Activated CD4-positive, alpha-beta memory T cell treated with anti-CD3 and anti-CD28 coated beads for 36 hours (primary cell): ENCODE results near the gene SPACA6. TPM values are rescaled to one million over a fixed set of nuclear protein-coding genes. Genes with fewer than 3 reads are reported as not detected.
"Not testable (repeated sequence)": the region's sequence is repeated elsewhere in the genome, so short reads cannot be mapped to it uniquely, and the experiment has no call there.

Source experiments
- CTCF ChIA-PET: fragments of 350-600 bp; sonication (Branson Sonifier 250); formaldehyde crosslinking; loops from one replicate; lab custom pipeline; 2021; ENCODE audit warnings: antibody characterized with exemption, inconsistent platforms; lab: Charles Lee
- POLR2A ChIA-PET: fragments of 350-600 bp; sonication (Branson Sonifier 250); formaldehyde crosslinking; loops from one replicate; lab custom pipeline; 2021; ENCODE audit warnings: antibody characterized with exemption; lab: Charles Lee
- DNase-seq: peaks from one replicate; pipeline ENCODE4 v3.0.0-alpha.2; 2020
- H3K27ac Mint-ChIP-seq: one replicate; pipeline ENCODE4 v1.8.0; 2021; ENCODE audit warnings: mixed read lengths
- H3K27me3 Mint-ChIP-seq: one replicate; pipeline ENCODE4 v1.8.0; 2021; ENCODE audit warnings: mixed read lengths
- H3K36me3 Mint-ChIP-seq: one replicate; pipeline ENCODE4 v1.8.0; 2021; ENCODE audit warnings: mixed read lengths
- H3K4me1 Mint-ChIP-seq: one replicate; pipeline ENCODE4 v1.8.0; 2021; ENCODE audit warnings: low read depth, mixed read lengths
- H3K4me3 Mint-ChIP-seq: one replicate; pipeline ENCODE4 v1.8.0; 2021; ENCODE audit warnings: mild to moderate bottlenecking, mixed read lengths
- H3K9me3 Mint-ChIP-seq: one replicate; pipeline ENCODE4 v1.8.0; 2021; ENCODE audit warnings: mixed read lengths
- intact Hi-C: fragments of 100-400 bp; cut with micrococcal nuclease; formaldehyde crosslinking; loops from one replicate; pipeline ENCODE4 v1.15.1; 2023
- total RNA-seq, 2 experiments: library from RNA; stranded (reverse); gene quantifications; one replicate each; pipeline ENCODE4 v1.2.3, GENCODE V29; 2021

Gene SPACA6, protein sequence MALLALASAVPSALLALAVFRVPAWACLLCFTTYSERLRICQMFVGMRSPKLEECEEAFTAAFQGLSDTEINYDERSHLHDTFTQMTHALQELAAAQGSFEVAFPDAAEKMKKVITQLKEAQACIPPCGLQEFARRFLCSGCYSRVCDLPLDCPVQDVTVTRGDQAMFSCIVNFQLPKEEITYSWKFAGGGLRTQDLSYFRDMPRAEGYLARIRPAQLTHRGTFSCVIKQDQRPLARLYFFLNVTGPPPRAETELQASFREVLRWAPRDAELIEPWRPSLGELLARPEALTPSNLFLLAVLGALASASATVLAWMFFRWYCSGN
- 10 to 100 TPM in 1 of 2 experiments, 1 to 10 TPM in 1; 10.0 to 14.2 TPM for total RNA-seq

DNA sequence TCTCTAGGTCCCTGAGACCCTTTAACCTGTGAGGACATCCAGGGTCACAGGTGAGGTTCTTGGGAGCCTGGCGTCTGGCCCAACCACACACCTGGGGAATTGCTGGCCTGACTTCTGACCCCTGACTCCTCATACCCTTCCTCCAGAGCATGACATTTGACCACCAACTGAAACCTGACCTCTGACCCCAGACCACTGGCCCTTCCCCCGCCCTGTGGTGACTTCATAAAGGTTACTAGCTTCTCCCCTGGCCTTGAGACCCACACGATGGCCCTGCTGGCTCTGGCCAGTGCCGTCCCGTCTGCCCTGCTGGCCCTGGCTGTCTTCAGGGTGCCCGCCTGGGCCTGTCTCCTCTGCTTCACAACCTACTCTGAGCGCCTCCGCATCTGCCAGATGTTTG, at the start of gene SPACA6:
SPACA6 (plus strand) TSS at position 71 of the 400 bp plus-strand sequence; CDS start at position 268, 197 bp downstream.
- Mint-ChIP-seq H3K4me1 (peaks cover 11% of the 10 kb centered on the region), H3K36me3 (no peaks in the 10 kb centered on the region), H3K27ac (no peak within 1 kb of the TSS), H3K9me3 (no peaks in the 10 kb centered on the region), H3K4me3 (no peak within 1 kb of the TSS), H3K27me3 (no peaks in the 10 kb centered on the region)
- intact Hi-C loops, result no loop called here
- ChIA-PET CTCF (no interaction called here), POLR2A (no interaction called here)
- no peak for DNase-seq

DNA sequence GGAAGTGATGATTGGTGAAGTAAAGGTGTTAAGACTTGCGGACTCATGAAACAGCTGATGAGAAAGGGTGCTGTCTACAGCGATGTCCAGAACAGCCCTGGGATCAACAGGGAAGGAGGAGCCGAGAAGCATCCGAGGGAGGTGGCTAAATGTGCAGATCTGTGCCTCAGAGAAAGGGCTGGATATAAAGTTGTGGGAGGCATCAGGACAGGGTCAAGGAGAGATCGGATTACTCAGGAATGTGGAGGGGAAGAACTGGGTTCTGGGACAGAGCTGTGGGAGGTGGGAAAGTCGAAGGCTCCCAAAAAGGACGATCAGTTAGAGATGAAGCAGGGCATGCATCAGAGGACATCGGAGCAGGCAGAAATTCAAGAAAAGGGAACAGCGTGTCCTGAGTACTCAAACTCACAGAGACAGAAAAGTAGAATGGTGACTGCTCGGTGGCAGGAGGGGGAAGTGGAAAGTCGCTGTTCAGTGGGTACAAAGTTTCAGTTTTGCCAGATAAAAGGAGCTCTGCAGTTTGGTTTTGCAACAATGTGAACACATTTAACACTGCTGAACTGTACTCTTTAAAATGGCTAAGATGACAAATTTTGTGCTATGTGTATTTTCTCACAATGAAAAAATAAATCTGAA, 48.4 kb upstream of the SPACA6 start:
- Mint-ChIP-seq H3K27me3 (peaks cover 29% of the 10 kb centered on the region), H3K9me3 (no peaks in the 10 kb centered on the region), H3K4me3 (no peak overlapping the region), H3K36me3 (no peaks in the 10 kb centered on the region), H3K4me1 (no peaks in the 10 kb centered on the region), H3K27ac (no peak overlapping the region)
- DNase-seq, result no peak
- CTCF ChIA-PET, result interaction anchor here (0.8 to 3.0 kb wide), 4 partner anchors 10 to 223 kb away, joined by 3 to 15 read pairs (median 3); no protein-coding TSS in a partner anchor
- intact Hi-C loops, result no loop called here
- POLR2A ChIA-PET, result no interaction called here

DNA sequence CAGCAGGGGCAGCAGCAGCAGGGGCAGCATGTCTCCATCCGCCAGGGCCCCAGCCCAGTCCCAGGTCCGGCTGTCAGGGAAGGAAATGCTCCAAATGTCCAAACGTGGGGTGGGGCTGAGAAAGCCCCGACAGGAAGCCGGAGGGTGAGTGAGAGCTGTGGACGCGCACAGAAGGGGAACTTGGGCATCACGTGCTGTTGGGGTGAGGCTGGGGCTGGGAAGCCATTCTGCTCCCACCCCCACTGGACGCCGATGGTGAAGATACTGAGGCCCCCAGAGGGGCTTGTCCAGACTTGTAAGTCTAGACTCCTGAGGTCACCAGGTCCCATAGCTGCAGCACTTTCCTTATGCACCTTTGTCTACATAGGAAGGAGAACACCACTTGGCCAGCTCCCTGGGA, 46.4 kb upstream of the SPACA6 start, which contains the start of gene SIGLEC14:
SIGLEC14 (minus strand) TSS at position 96 of the 400 bp plus-strand sequence; CDS start at position 30, 66 bp downstream.
- H3K9me3 Mint-ChIP-seq, H3K4me3 Mint-ChIP-seq, POLR2A ChIA-PET, H3K4me1 Mint-ChIP-seq, intact Hi-C loops, H3K27ac Mint-ChIP-seq, H3K36me3 Mint-ChIP-seq, DNase-seq: not testable (repeated sequence)
- CTCF ChIA-PET, result interaction anchor here (1.2 kb wide), 1 partner anchor 225 kb away, joined by 3 read pairs; no protein-coding TSS in a partner anchor
- peaks cover 22% of the 10 kb centered on the region for H3K27me3 Mint-ChIP-seq

DNA sequence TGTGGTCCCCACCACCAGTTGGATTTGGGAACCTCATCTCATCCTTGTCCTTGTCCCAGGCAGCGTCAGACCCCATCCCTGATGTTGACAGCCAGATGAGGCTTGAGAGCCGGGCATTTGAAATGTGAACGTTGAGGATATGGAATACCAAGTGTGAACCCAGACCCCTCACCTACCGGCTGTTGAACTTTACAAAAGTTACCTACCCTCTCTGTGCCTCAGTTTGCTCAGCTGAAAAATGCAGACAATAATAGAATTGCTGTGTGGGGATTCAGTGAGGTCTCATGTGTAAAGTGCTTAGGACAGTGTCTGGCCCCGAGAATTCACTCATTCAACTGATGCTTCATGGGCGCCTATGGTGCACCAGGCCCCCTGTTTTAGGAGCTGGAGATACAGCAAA, 45.8 kb upstream of the SPACA6 start:
- Mint-ChIP-seq H3K27me3 (peaks cover 19% of the 10 kb centered on the region), H3K4me3 (no peak overlapping the region), H3K27ac (no peak overlapping the region), H3K9me3 (no peaks in the 10 kb centered on the region), H3K4me1 (no peaks in the 10 kb centered on the region), H3K36me3 (no peaks in the 10 kb centered on the region)
- CTCF ChIA-PET, result interaction anchor here (1.2 kb wide), 1 partner anchor 225 kb away, joined by 3 read pairs; no protein-coding TSS in a partner anchor
- DNase-seq, result no peak
- intact Hi-C loops, result no loop called here
- POLR2A ChIA-PET, result no interaction called here

DNA sequence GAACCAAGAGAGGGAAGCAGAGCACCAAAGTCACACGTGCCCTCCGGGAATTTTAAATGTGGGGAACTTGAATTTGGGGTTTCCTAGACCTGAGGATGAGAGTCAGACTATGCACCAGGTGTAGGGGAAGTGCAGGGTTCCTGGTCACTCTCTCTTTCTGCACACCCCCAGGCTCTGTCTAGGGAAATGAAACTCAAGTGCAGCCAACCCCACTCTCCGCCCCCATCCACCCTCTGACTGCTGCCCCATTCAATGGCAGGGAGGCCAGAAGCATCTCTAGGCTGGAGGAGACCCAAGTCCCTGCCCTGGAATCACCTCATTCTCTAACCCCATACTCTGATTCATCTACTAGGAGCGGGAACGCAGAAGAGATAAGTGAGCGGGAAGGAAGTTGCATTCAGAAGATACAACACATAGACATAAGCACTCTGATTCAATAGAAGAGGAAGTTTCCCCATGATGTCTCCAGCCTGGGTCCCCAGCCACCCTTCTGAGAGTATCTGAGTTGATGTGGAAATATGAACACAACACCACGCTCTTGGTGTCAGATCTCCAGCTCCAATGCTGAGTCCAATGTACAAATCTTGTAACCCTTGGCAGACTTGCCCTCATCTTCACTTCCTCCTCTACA, 41.8 kb upstream of the SPACA6 start:
- H3K27me3 Mint-ChIP-seq, result peaks cover 15% of the 10 kb centered on the region
- no peak overlapping the region for H3K4me3 Mint-ChIP-seq
- H3K36me3 Mint-ChIP-seq, result no peaks in the 10 kb centered on the region
- POLR2A ChIA-PET, result no interaction called here
- no peak for DNase-seq
- H3K27ac Mint-ChIP-seq, result no peak overlapping the region
- CTCF ChIA-PET, result interaction anchor here (1.1 to 2.0 kb wide), 2 partner anchors 10 to 230 kb away, joined by 4 to 7 read pairs; no protein-coding TSS in a partner anchor
- no peaks in the 10 kb centered on the region for H3K4me1 Mint-ChIP-seq
- no peaks in the 10 kb centered on the region for H3K9me3 Mint-ChIP-seq
- intact Hi-C loops, result loop anchor here (10.0 kb wide), 2 partner anchors 77 to 137 kb away; partner anchors contain the start of gene ZNF175

DNA sequence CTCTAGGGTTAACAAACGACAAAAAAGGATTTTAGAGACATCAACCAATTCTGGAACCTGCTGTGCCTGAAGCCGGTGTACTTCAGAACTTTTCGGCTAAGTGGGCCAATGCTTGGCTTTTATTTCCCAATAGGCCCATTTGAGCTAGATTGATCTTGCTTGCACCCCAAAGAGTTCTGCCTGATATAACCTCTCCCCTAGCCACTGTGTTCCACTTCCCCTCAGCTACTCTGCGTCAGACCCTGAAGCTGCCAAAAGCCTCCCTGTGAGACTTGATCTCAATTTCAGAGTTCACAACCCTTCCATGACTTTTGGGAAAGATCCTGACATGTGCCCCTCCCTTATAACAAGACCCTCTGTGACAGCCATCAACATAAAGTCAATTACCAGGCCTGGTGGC, 40.9 kb upstream of the SPACA6 start:
- Mint-ChIP-seq H3K36me3 (no peaks in the 10 kb centered on the region), H3K4me1 (peaks cover 5% of the 10 kb centered on the region), H3K9me3 (no peaks in the 10 kb centered on the region), H3K27ac (no peak overlapping the region), H3K27me3 (peaks cover 14% of the 10 kb centered on the region), H3K4me3 (no peak overlapping the region)
- intact Hi-C loops, result loop anchor here (10.0 kb wide), 2 partner anchors 77 to 137 kb away; partner anchors contain the start of gene ZNF175
- DNase-seq, result no peak
- CTCF ChIA-PET, result interaction anchor here (1.0 to 2.0 kb wide), 4 partner anchors 9 to 1773 kb away, joined by 3 to 7 read pairs (median 4); no protein-coding TSS in a partner anchor
- POLR2A ChIA-PET, result no interaction called here

DNA sequence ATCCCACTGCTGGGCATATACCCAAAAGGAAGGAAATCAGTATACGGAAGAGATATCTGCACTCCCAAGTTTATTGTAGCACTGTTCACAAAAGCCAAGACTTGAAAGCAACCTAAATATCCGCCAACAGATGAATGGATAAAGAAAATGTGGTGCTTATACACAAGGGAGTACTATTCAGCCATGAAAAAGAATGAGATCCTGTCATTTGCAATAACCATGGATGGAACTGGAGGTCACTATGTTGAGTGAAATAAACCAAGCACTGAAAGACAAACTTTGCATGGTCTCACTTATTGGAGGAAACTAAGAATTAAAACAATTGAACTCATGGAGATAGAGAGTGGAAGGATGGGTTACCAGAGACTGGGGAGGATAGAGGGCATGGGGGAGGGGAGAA, 40.0 kb upstream of the SPACA6 start:
- Mint-ChIP-seq H3K4me3 (no peak overlapping the region), H3K27ac (no peak overlapping the region), H3K4me1 (peaks cover 5% of the 10 kb centered on the region), H3K9me3 (no peaks in the 10 kb centered on the region), H3K36me3 (no peaks in the 10 kb centered on the region), H3K27me3 (peaks cover 14% of the 10 kb centered on the region)
- POLR2A ChIA-PET, result no interaction called here
- CTCF ChIA-PET, result interaction anchor here (0.9 to 2.0 kb wide), 2 partner anchors 8 to 138 kb away, joined by 4 to 7 read pairs; no protein-coding TSS in a partner anchor
- no peak for DNase-seq
- intact Hi-C loops, result loop anchor here (10.0 kb wide), 2 partner anchors 78 to 138 kb away; partner anchors contain the start of gene ZNF175

DNA sequence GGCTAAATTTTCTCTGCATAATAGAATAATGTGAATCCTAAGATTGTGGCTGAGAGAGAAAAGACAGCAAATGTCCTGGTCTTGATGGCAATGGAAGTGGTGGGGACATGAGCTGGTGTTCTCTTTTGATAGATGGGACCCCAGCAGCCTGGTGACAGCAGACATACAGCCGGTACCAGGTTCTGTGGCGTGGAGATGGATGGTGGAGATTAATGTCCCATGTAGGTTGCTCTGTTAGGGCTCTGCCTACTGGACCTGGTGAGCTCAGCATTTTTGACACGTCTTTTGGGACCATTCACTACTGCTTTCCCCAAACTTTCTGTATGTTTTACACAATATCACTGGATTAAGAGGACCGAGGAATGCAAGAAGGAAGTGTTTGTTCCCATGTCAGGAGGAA, 38.3 kb upstream of the SPACA6 start:
- DNase-seq, result no peak
- H3K27ac Mint-ChIP-seq, result no peak overlapping the region
- POLR2A ChIA-PET, result no interaction called here
- H3K4me3 Mint-ChIP-seq, result no peak overlapping the region
- intact Hi-C loops, result loop anchor here (5.0 to 10.0 kb wide), 3 partner anchors 80 to 232 kb away; partner anchors contain the start of gene ZNF175
- peaks cover 5% of the 10 kb centered on the region for H3K4me1 Mint-ChIP-seq
- peaks cover 14% of the 10 kb centered on the region for H3K27me3 Mint-ChIP-seq
- CTCF ChIA-PET, result interaction anchor here (0.7 to 1.9 kb wide), 8 partner anchors 10 to 236 kb away, joined by 3 to 6 read pairs (median 3); no protein-coding TSS in a partner anchor
- H3K9me3 Mint-ChIP-seq, result no peaks in the 10 kb centered on the region
- no peaks in the 10 kb centered on the region for H3K36me3 Mint-ChIP-seq

DNA sequence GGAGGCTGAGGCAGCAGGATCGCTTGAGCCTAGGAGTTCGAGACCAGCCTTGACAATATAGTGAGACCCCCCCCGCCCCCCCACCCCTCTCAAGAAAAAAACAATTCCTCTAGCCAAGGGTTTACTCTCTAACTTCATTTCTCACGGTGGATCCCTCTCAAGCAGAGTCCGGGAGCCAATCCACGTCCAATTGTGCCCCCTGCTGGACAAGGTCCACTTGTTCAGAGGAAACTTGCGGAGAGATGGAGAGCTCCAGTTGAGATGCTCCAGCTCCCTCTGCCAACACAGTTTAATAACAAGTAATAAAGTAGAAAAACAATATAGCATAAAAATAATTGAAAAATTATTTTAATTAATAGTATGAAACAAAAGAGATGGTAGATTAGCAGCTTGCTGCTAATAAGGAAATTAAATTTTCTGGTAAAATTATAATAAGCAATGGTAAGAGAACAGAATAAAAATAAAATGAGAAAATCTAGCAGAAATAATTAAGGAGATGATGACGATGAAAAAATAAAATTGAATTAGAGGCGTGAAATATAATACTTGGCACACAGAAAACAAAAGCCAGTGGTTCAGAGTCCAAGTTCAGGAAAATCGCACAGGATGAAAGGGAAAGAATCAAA, 32.0 kb upstream of the SPACA6 start:
- H3K4me3 Mint-ChIP-seq, result no peak overlapping the region
- DNase-seq, result peak; percentile 80
- peaks cover 3% of the 10 kb centered on the region for H3K9me3 Mint-ChIP-seq
- intact Hi-C loops, result loop anchor here (10.0 kb wide), 1 partner anchor 114 kb away; no protein-coding TSS in a partner anchor
- CTCF ChIA-PET, result interaction anchor here (0.5 to 6.0 kb wide), 32 partner anchors 9 to 1096 kb away, joined by 3 to 69 read pairs (median 4); partner anchors contain the start of genes NKG7 and SIGLEC10
- no peak overlapping the region for H3K27ac Mint-ChIP-seq
- peaks cover 15% of the 10 kb centered on the region for H3K27me3 Mint-ChIP-seq
- peaks cover 5% of the 10 kb centered on the region for H3K4me1 Mint-ChIP-seq
- POLR2A ChIA-PET, result no interaction called here
- no peaks in the 10 kb centered on the region for H3K36me3 Mint-ChIP-seq

DNA sequence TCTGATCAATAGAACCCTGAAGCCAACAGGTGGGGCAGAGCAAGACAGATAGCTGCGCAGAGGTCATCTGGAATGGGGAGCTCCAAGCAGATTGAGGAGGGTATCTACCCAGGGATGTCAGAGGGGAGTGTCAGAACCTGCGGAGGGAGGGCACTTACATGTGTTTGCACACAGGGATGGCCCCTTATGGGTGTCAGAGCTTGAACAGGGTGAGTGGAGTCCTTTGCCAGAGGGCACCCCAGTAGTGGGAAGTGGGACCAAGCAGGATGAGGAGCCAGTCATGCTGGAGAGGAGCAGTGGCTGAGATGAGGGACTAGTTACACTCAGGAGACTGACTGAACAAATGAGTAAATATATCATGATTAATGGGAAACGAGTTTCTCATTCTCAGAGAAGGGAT, 29.5 kb upstream of the SPACA6 start:
- Mint-ChIP-seq H3K4me3 (no peak overlapping the region), H3K27ac (no peak overlapping the region), H3K4me1 (peaks cover 4% of the 10 kb centered on the region), H3K27me3 (peaks cover 21% of the 10 kb centered on the region), H3K9me3 (peaks cover 3% of the 10 kb centered on the region), H3K36me3 (no peaks in the 10 kb centered on the region)
- POLR2A ChIA-PET, result no interaction called here
- no peak for DNase-seq
- CTCF ChIA-PET, result interaction anchor here (1.4 kb wide), 1 partner anchor 242 kb away, joined by 3 read pairs; no protein-coding TSS in a partner anchor
- intact Hi-C loops, result loop anchor here (10.0 kb wide), 1 partner anchor 111 kb away; no protein-coding TSS in a partner anchor

DNA sequence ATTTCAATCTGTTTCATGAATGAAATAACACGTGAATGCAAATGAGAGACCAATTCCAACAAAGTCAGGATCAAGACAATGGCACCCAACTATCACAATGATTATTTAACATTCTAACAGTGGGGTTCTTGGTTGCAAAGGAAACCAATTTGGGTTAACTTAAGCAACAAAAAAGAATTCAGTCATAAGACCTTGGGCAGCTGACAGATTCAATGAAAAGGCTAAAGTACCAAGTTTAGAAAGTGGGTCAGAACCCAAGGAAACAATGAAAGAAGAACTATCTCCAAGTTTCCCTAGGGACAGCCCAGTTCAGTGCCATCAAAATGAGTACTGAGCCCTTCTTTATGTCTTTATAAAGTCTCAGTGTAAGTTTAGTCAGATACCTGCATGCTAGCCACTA, 29.0 kb upstream of the SPACA6 start:
- CTCF ChIA-PET, result interaction anchor here (1.4 kb wide), 1 partner anchor 243 kb away, joined by 3 read pairs; no protein-coding TSS in a partner anchor
- no peak overlapping the region for H3K27ac Mint-ChIP-seq
- intact Hi-C loops, result loop anchor here (10.0 kb wide), 1 partner anchor 111 kb away; no protein-coding TSS in a partner anchor

More for the DNA sequence above, 29.0 kb upstream of the SPACA6 start:
- H3K4me1 Mint-ChIP-seq, result peaks cover 7% of the 10 kb centered on the region
- H3K36me3 Mint-ChIP-seq, result no peaks in the 10 kb centered on the region
- no peak for DNase-seq
- peaks cover 21% of the 10 kb centered on the region for H3K27me3 Mint-ChIP-seq
- peaks cover 3% of the 10 kb centered on the region for H3K9me3 Mint-ChIP-seq
- POLR2A ChIA-PET, result no interaction called here
- H3K4me3 Mint-ChIP-seq, result no peak overlapping the region
